NCI-H146 treated with DMSO at 0.1 percent for 48 hours (cell line): Measurements from ENCODE around the gene DIPK1C.
A peak's percentile ranks its signal among the peaks of the same experiment; 100 is the strongest.

Source experiments
- DNase-seq: peaks from one replicate; lab custom pipeline; 2025; ENCODE audit not compliant: unreplicated experiment; lab: John Stamatoyannopoulos, UW

Gene DIPK1C

GRCh38 chr18:74422541-74422940 lies 34.6 kb downstream of the DIPK1C start:
- DNase-seq, result no peak

GRCh38 chr18:74420926-74421325 lies 36.2 kb downstream of the DIPK1C start:
- no peak for DNase-seq

- DNase-seq, result no peak
Observed at GRCh38 chr18:74420481-74420880, 36.6 kb downstream of the DIPK1C start.

- no peak for DNase-seq
Observed at GRCh38 chr18:74419761-74420160, 37.3 kb downstream of the DIPK1C start.

- no peak for DNase-seq
Observed at GRCh38 chr18:74418023-74418422, 39.1 kb downstream of the DIPK1C start.

- no peak for DNase-seq
Observed at GRCh38 chr18:74416124-74416523, 41.0 kb downstream of the DIPK1C start.

- no peak for DNase-seq
Observed at GRCh38 chr18:74414953-74415515, 42.1 kb downstream of the DIPK1C start.

GRCh38 chr18:74413836-74414235 lies 43.3 kb downstream of the DIPK1C start:
- DNase-seq, result no peak

GRCh38 chr18:74412116-74412880 lies 44.8 kb downstream of the DIPK1C start:
- peak; percentile 39 for DNase-seq

- no peak for DNase-seq
Observed at GRCh38 chr18:74411475-74411874, 45.6 kb downstream of the DIPK1C start.

- no peak for DNase-seq
Observed at GRCh38 chr18:74410441-74410992, 46.6 kb downstream of the DIPK1C start.

GRCh38 chr18:74407888-74408287 lies 49.2 kb downstream of the DIPK1C start:
- no peak for DNase-seq

- no peak for DNase-seq
Observed at GRCh38 chr18:74402806-74403433, 54.2 kb downstream of the DIPK1C start.

GRCh38 chr18:74400813-74401212 lies 56.3 kb downstream of the DIPK1C start:
- DNase-seq, result no peak

- no peak for DNase-seq
Observed at GRCh38 chr18:74399091-74399887, 57.8 kb downstream of the DIPK1C start.

- no peak for DNase-seq
Observed at GRCh38 chr18:74397572-74397971, 59.5 kb downstream of the DIPK1C start.

GRCh38 chr18:74396171-74397169 lies 60.6 kb downstream of the DIPK1C start:
- no peak for DNase-seq

- DNase-seq, result no peak
Observed at GRCh38 chr18:74395648-74396154, 61.4 kb downstream of the DIPK1C start.

- no peak for DNase-seq
Observed at GRCh38 chr18:74395006-74395405, 62.1 kb downstream of the DIPK1C start.

- no peak for DNase-seq
Observed at GRCh38 chr18:74392323-74392722, 64.8 kb downstream of the DIPK1C start.
